Mucosa of descending colon (tissue), 3 donors: ENCODE data around the gene RAB25. TPM values are rescaled to one million over a fixed set of nuclear protein-coding genes. Genes with fewer than 3 reads are reported as not detected.
"Not testable (repeated sequence)": the region's sequence is repeated elsewhere in the genome, so short reads cannot be mapped to it uniquely, and the experiment has no call there.

Source experiments
- ATAC-seq: fragments of 200-7000 bp; cut with Tn5 transposase; one replicate; pipeline ENCODE4 v1.9.1; 2020; ENCODE audit warnings: mild to moderate bottlenecking, moderate library complexity
- DNase-seq, 3 donors: peaks; one replicate each; pipeline ENCODE4 v3.0.0-alpha.2; 2020
- H3K36me3 ChIP-seq: fragments of 200-600 bp; one replicate; pipeline ENCODE4 v1.8.0; 2021; ENCODE audit warnings: low read depth, mild to moderate bottlenecking
- H3K4me1 ChIP-seq: fragments of 200-600 bp; one replicate; pipeline ENCODE4 v1.8.0; 2021; ENCODE audit warnings: low read depth, mild to moderate bottlenecking
- H3K4me3 ChIP-seq: fragments of 200-600 bp; one replicate; pipeline ENCODE4 v1.8.0; 2021; ENCODE audit warnings: mild to moderate bottlenecking
- H3K9me3 ChIP-seq: fragments of 200-600 bp; one replicate; pipeline ENCODE4 v1.8.0; 2021; ENCODE audit warnings: mild to moderate bottlenecking
- CTCF ChIP-seq: fragments of 200-600 bp; IDR thresholded peaks from one replicate; pipeline ENCODE4 v1.8.0; 2022; ENCODE audit warnings: antibody characterized with exemption, mild to moderate bottlenecking
- intact Hi-C, 2 donors: fragments of 100-400 bp; cut with DNase I in 1 of 2; cut with micrococcal nuclease in 1 of 2; formaldehyde crosslinking; loops; one replicate each; pipeline versions ENCODE4 v1.11.0 to v1.11.1; 2022; cut with DNase I, micrococcal nuclease
- total RNA-seq, 3 donors: library from RNA; stranded (reverse); fragmentation: NEBNext Ultra II Directional in 2 of 3; extraction: Animal tissue kit (Norgen Biotek cat#: 25700) in 2 of 3; gene quantifications; one replicate each; pipeline versions ENCODE4 v1.2.1 to v1.2.4, GENCODE V29; 2021 to 2023
- donor health status: DM: no; HTN: no; CAD: no; lungs with moderate emphysema.
- donor health status: DM: no; HTN: no; CAD: no.
- donor health status: DM: no; HTN: yes; CAD: no.

RAB25 gene
- total RNA-seq, 3 donors from 2014 or later = 85.1 to 242 (median 158) TPM

DNA sequence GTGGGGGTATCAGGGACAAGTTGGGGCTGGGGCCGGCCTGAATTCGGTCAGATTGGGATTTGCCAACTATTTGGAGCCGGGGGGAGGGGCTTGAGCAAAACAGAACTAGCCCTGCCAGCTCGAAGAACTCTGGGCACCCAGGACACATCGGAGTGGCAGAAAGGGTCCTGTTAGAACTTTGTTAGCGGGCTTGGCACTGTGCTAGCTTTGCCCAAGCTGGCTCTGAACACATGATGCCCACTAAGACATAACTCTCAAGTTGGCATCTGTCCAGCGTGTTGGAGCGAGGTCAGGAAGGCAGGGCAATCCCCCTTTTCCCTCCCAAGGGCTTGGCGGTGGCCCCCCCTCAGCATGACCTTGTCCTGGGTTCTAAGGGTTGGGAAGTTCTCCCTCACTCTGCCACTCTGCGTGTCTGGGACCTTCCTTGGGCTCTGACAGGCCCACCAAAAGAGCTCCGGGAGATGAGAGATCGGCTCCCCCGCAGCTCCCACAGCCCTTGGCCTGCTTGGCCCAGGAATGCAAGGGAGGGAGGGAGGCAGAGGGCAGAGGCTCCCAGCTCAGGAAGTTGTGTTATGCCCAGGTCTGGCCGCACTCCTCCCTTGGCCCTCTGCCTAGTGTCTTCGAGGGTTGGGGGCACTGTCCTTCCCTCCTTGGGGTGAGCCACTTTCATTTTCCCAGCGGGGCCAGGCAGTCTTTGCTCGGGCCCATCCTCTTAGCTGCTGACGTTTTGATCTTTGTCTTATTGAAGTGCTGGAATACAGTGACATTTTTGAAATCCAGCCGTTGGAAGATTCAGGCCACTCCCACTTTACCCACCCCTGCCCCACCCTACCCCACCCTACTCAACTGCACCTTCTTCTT, 54.8 kb downstream of the RAB25 start:
- no peak for TF ChIP-seq CTCF
- intact Hi-C loops = no loop called here
- DNase-seq (peak; percentile 78 to 79 (median 78)), ATAC-seq (peak; percentile 45)
- Histone ChIP-seq H3K4me3 (peak overlapping the region; percentile 97), H3K36me3 (no peaks in the 10 kb centered on the region), H3K4me1 (peaks cover 44% of the 10 kb centered on the region), H3K9me3 (no peaks in the 10 kb centered on the region)

DNA sequence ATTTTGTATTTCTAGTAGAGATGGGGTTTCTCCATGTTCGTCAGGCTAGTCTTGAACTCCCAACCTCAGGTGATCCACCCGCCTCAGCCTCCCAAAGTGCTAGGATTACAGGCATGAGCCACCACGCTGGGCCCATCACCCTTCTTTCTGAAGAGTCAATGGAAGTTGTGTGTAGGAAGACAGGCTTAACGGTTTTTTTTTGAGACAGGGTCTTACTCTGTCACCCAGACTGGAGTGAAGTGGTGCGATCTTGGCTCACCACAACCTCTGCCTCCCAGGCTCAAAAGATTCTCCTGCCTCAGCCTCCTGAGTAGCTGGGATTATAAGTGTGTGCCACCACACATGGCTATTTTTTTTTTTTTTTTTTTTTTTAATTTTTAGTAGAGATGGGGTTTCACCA, 55.8 kb downstream of the RAB25 start:
- H3K4me1 ChIP-seq = peaks cover 53% of the 10 kb centered on the region
- H3K9me3 ChIP-seq, DNase-seq, ATAC-seq, H3K36me3 ChIP-seq, intact Hi-C loops: not testable (repeated sequence)
- peak overlapping the region; percentile 97 for H3K4me3 ChIP-seq

- H3K4me1 ChIP-seq = peaks cover 58% of the 10 kb centered on the region
- ATAC-seq = no peak
These were observed 56.6 kb downstream of the RAB25 start for GRCh38 chr1:156117414-156118176.

GRCh38 chr1:156118177-156118868, 57.4 kb downstream of the RAB25 start:
- TF ChIP-seq CTCF = no peak
- DNase-seq (peak; percentile 84 to 88 (median 88)), ATAC-seq (peak; percentile 52)
- Histone ChIP-seq H3K4me1 (peaks cover 65% of the 10 kb centered on the region), H3K4me3 (no peak overlapping the region), H3K36me3 (no peaks in the 10 kb centered on the region), H3K9me3 (no peaks in the 10 kb centered on the region)
- intact Hi-C loops = no loop called here

More at GRCh38 chr1:156117414-156118176, 56.6 kb downstream of the RAB25 start:
- H3K36me3 ChIP-seq = no peaks in the 10 kb centered on the region
- no peak for TF ChIP-seq CTCF
- no peak for DNase-seq
- H3K4me3 ChIP-seq = no peak overlapping the region
- H3K9me3 ChIP-seq = no peaks in the 10 kb centered on the region
- intact Hi-C loops = no loop called here

GRCh38 chr1:156119503-156120209, 58.7 kb downstream of the RAB25 start:
- no peak for TF ChIP-seq CTCF
- no peaks in the 10 kb centered on the region for H3K36me3 ChIP-seq
- peaks cover 79% of the 10 kb centered on the region for H3K4me1 ChIP-seq
- peak; percentile 5 for ATAC-seq
- peak in 2 of 3 donors; percentile 70 for DNase-seq
- H3K4me3 ChIP-seq = no peak overlapping the region
- H3K9me3 ChIP-seq = no peaks in the 10 kb centered on the region
- intact Hi-C loops = no loop called here

Other genes with a start within 250 kb of the RAB25 start
- gene GON4L, start 203.9 kb upstream of the RAB25 start, total RNA-seq = 10 to 100 TPM; 38.7 to 63.0 (median 54.3) TPM
- gene SYT11, start 201.6 kb upstream of the RAB25 start, total RNA-seq = 10 to 100 TPM in 1 of 3 donors, 1 to 10 TPM in 2; 1.6 to 18.4 (median 3.2) TPM
- 10 to 100 TPM; 21.8 to 29.7 (median 23.5) TPM for gene RIT1, start 149.8 kb upstream of the RAB25 start, total RNA-seq
- gene KHDC4, start 126.7 kb upstream of the RAB25 start, total RNA-seq = 10 to 100 TPM; 52.9 to 59.5 (median 58.6) TPM
- 1 to 10 TPM; 1.2 to 4.2 (median 3.3) TPM for gene RXFP4, start 119.5 kb upstream of the RAB25 start, total RNA-seq
- 100 to 1,000 TPM in 1 of 3 donors, 10 to 100 TPM in 2; 79.7 to 132 (median 90.5) TPM for gene ARHGEF2, start 82.6 kb upstream of the RAB25 start, total RNA-seq
- gene SSR2, start 40.2 kb upstream of the RAB25 start, total RNA-seq = 100 to 1,000 TPM; 144 to 203 (median 164) TPM
- 10 to 100 TPM; 23.7 to 36.9 (median 23.9) TPM for gene UBQLN4, start 7.4 kb upstream of the RAB25 start, total RNA-seq
- gene LAMTOR2, start 6.4 kb upstream of the RAB25 start, total RNA-seq = 10 to 100 TPM; 49.8 to 73.4 (median 60.7) TPM
- 1 to 10 TPM in 1 of 3 donors, under 1 TPM in 2; 0.32 to 2.5 (median 0.66) TPM for gene MEX3A, start 21.3 kb downstream of the RAB25 start, total RNA-seq
- 100 to 1,000 TPM; 263 to 334 (median 308) TPM for gene LMNA, start 53.6 kb downstream of the RAB25 start, total RNA-seq
- 1 to 10 TPM; 2.1 to 7.6 (median 5.5) TPM for gene SEMA4A, start 92.4 kb downstream of the RAB25 start, total RNA-seq
- gene SLC25A44, start 132.9 kb downstream of the RAB25 start, total RNA-seq = 10 to 100 TPM; 19.8 to 31.1 (median 24.8) TPM
- gene PMF1, start 151.8 kb downstream of the RAB25 start, total RNA-seq = 10 to 100 TPM; 38.1 to 46.8 (median 43.6) TPM
- 1 to 10 TPM; 1.4 to 4.6 (median 2.4) TPM for gene BGLAP, start 181.0 kb downstream of the RAB25 start, total RNA-seq
- gene PAQR6, start 186.9 kb downstream of the RAB25 start, total RNA-seq = 1 to 10 TPM; 1.5 to 6.2 (median 1.9) TPM
- gene SMG5, start 221.7 kb downstream of the RAB25 start, total RNA-seq = 10 to 100 TPM; 72.9 to 89.5 (median 81.1) TPM
- gene TMEM79, start 223.2 kb downstream of the RAB25 start, total RNA-seq = 1 to 10 TPM; 3.9 to 6.0 (median 4.1) TPM
- gene GLMP, start 234.5 kb downstream of the RAB25 start, total RNA-seq = 10 to 100 TPM; 33.0 to 50.1 (median 35.3) TPM
- not detected for gene VHLL, start 238.1 kb downstream of the RAB25 start, total RNA-seq